NB4 (cell line): ENCODE data around the gene ZC3H14.

Experiments used
- CTCF ChIP-seq: IDR thresholded peaks from one replicate; pipeline ENCODE4 v1.5.1; 2012; ENCODE audit warnings: low read depth, low read length
- MAX ChIP-seq: IDR thresholded peaks from 2 replicates; pipeline ENCODE4 v1.6.1; 2011; ENCODE audit warnings: low read depth, low read length
- MYC ChIP-seq: IDR thresholded peaks from 2 replicates; pipeline ENCODE4 v1.6.1; 2011; ENCODE audit warnings: low read depth, low read length
- POLR2A ChIP-seq: IDR thresholded peaks from 2 replicates; pipeline ENCODE4 v1.6.1; 2011; ENCODE audit warnings: mild to moderate bottlenecking; ENCODE audit not compliant: insufficient read length; ENCODE audit errors: extremely low read depth

- TF ChIP-seq CTCF (no peak), POLR2A (no peak), MAX (no peak), MYC (no peak)
These were observed 45.0 kb downstream of the ZC3H14 start for GRCh38 chr14:88607829-88608228.
